WTC11 (cell line): ENCODE data around the gene TNFAIP2. TPM values are rescaled to one million over a fixed set of nuclear protein-coding genes. Genes with fewer than 3 reads are reported as not detected.

Source experiments
- ATAC-seq: fragments of 200-7000 bp; cut with Tn5 transposase; 2 replicates; pipeline ENCODE4 v1.10.0; 2021; ENCODE audit warnings: mild to moderate bottlenecking, moderate library complexity
- CTCF ChIA-PET: fragments of 300-600 bp; sonication (Branson Sonifier 250); formaldehyde crosslinking; loops from one replicate; lab custom pipeline; 2021; ENCODE audit warnings: antibody characterized with exemption; lab: Charles Lee
- POLR2A ChIA-PET: fragments of 350-600 bp; sonication (Branson Sonifier 250); formaldehyde crosslinking; loops from one replicate; lab custom pipeline; 2021; ENCODE audit warnings: antibody characterized with exemption; lab: Charles Lee
- DNase-seq: peaks from one replicate; pipeline ENCODE4 v3.0.0; 2021; ENCODE audit warnings: low spot score
- H3K27ac Mint-ChIP-seq: 2 replicates; pipeline ENCODE4 v1.8.0; 2021; ENCODE audit warnings: mixed read lengths
- H3K27me3 Mint-ChIP-seq: 2 replicates; pipeline ENCODE4 v1.8.0; 2021; ENCODE audit warnings: low read depth, mild to moderate bottlenecking, moderate library complexity, mixed read lengths
- H3K36me3 Mint-ChIP-seq: 2 replicates; pipeline ENCODE4 v1.8.0; 2021; ENCODE audit warnings: mixed read lengths
- H3K4me1 Mint-ChIP-seq: 2 replicates; pipeline ENCODE4 v1.8.0; 2022; ENCODE audit warnings: mixed read lengths
- H3K4me3 Mint-ChIP-seq: 2 replicates; pipeline ENCODE4 v1.8.0; 2021; ENCODE audit warnings: mild to moderate bottlenecking, moderate library complexity, mixed read lengths
- H3K9me3 Mint-ChIP-seq: 2 replicates; pipeline ENCODE4 v1.8.0; 2021; ENCODE audit warnings: mixed read lengths
- ATF1 ChIP-seq: sonication (generic); formaldehyde crosslinking; IDR thresholded peaks from 2 replicates; pipeline ENCODE4 v1.8.1; 2023; ENCODE audit warnings: mild to moderate bottlenecking, moderate library complexity, missing genetic modification reagents
- GRHL2 ChIP-seq: fragments of 250-450 bp; sonication (Bioruptor Pico); IDR thresholded peaks from 2 replicates; pipeline ENCODE4 v1.8.0; 2022; ENCODE audit warnings: mild to moderate bottlenecking, moderate library complexity; ENCODE audit not compliant: insufficient replicate concordance, severe bottlenecking
- GTF2I ChIP-seq: fragments of 250-450 bp; sonication (Bioruptor Pico); conservative IDR thresholded peaks from 2 replicates; pipeline ENCODE4 v1.4.0; 2021; ENCODE audit warnings: mild to moderate bottlenecking
- JAZF1 ChIP-seq: fragments of 250-450 bp; sonication (Bioruptor Pico); IDR thresholded peaks from 2 replicates; pipeline ENCODE4 v1.9.0; 2021; ENCODE audit warnings: moderate library complexity, mild to moderate bottlenecking, inconsistent platforms
- NFE2L1 ChIP-seq: sonication (generic); formaldehyde crosslinking; IDR thresholded peaks from 2 replicates; pipeline ENCODE4 v1.8.1; 2023; ENCODE audit warnings: missing genetic modification reagents
- RELA ChIP-seq: sonication (generic); formaldehyde crosslinking; IDR thresholded peaks from 2 replicates; pipeline ENCODE4 v1.8.1; 2022; ENCODE audit warnings: missing genetic modification reagents, mild to moderate bottlenecking, borderline replicate concordance
- RORB ChIP-seq: fragments of 250-450 bp; sonication (Bioruptor Pico); IDR thresholded peaks from 2 replicates; pipeline ENCODE4 v1.9.0; 2021; ENCODE audit warnings: mild to moderate bottlenecking
- TP53 ChIP-seq: sonication (generic); formaldehyde crosslinking; IDR thresholded peaks from 2 replicates; pipeline ENCODE4 v1.8.1; 2023; ENCODE audit warnings: mild to moderate bottlenecking, missing genetic modification reagents
- ZBTB21 ChIP-seq: sonication (generic); formaldehyde crosslinking; IDR thresholded peaks from 2 replicates; pipeline ENCODE4 v1.8.1; 2023; ENCODE audit warnings: mild to moderate bottlenecking, missing genetic modification reagents, borderline replicate concordance
- ZNF219 ChIP-seq: sonication (generic); formaldehyde crosslinking; IDR thresholded peaks from 2 replicates; pipeline ENCODE4 v1.8.0; 2023; ENCODE audit warnings: missing genetic modification reagents, mild to moderate bottlenecking, borderline replicate concordance
- ZNF263 ChIP-seq: sonication (generic); formaldehyde crosslinking; IDR thresholded peaks from 2 replicates; pipeline ENCODE4 v1.8.1; 2022; ENCODE audit warnings: low read depth, mild to moderate bottlenecking, moderate library complexity, missing genetic modification reagents
- ZNF423 ChIP-seq: fragments of 250-450 bp; sonication (Bioruptor Pico); IDR thresholded peaks from 2 replicates; pipeline ENCODE4 v2.1.2; 2022; ENCODE audit warnings: mild to moderate bottlenecking, moderate library complexity
- total RNA-seq: library from RNA; stranded (reverse); gene quantifications from 3 replicates; pipeline ENCODE4 v1.2.3, GENCODE V29; 2021
- TF ChIP-seq, protein P1 (sequence below): fragments of 250-450 bp; sonication (Bioruptor Pico); IDR thresholded peaks from 2 replicates; pipeline ENCODE4 v1.9.0; 2021; ENCODE audit warnings: moderate library complexity, mild to moderate bottlenecking, inconsistent platforms, borderline replicate concordance
- TF ChIP-seq, protein P2 (sequence below): fragments of 250-450 bp; sonication (Bioruptor Pico); IDR thresholded peaks from 2 replicates; pipeline ENCODE4 v1.8.0; 2021; ENCODE audit warnings: mild to moderate bottlenecking
- TF ChIP-seq, protein P3 (sequence below): sonication (generic); formaldehyde crosslinking; IDR thresholded peaks from 2 replicates; pipeline ENCODE4 v1.8.1; 2023; ENCODE audit warnings: mild to moderate bottlenecking, missing genetic modification reagents
- TF ChIP-seq, protein P4 (sequence below): fragments of 250-450 bp; sonication (Bioruptor Pico); IDR thresholded peaks from 2 replicates; pipeline ENCODE4 v1.9.0; 2021; ENCODE audit warnings: mild to moderate bottlenecking
- TF ChIP-seq, protein P5 (sequence below): sonication (generic); formaldehyde crosslinking; IDR thresholded peaks from 2 replicates; pipeline ENCODE4 v1.8.1; 2022; ENCODE audit warnings: low read depth, mild to moderate bottlenecking, moderate library complexity, missing genetic modification reagents, borderline replicate concordance
- TF ChIP-seq, protein P6 (sequence below): sonication (generic); formaldehyde crosslinking; IDR thresholded peaks from 2 replicates; pipeline ENCODE4 v1.8.0; 2022; ENCODE audit warnings: mild to moderate bottlenecking, missing genetic modification reagents
- TF ChIP-seq, protein P7 (sequence below): sonication (generic); formaldehyde crosslinking; IDR thresholded peaks from 2 replicates; pipeline ENCODE4 v1.8.1; 2023; ENCODE audit warnings: mild to moderate bottlenecking, missing genetic modification reagents, moderate library complexity
- TF ChIP-seq, protein P8 (sequence below): sonication (generic); formaldehyde crosslinking; IDR thresholded peaks from 2 replicates; pipeline ENCODE4 v1.8.0; 2023; ENCODE audit warnings: missing genetic modification reagents

Gene TNFAIP2
- total RNA-seq, 1 experiment from 2014 or later, result 24.1 TPM

DNA sequence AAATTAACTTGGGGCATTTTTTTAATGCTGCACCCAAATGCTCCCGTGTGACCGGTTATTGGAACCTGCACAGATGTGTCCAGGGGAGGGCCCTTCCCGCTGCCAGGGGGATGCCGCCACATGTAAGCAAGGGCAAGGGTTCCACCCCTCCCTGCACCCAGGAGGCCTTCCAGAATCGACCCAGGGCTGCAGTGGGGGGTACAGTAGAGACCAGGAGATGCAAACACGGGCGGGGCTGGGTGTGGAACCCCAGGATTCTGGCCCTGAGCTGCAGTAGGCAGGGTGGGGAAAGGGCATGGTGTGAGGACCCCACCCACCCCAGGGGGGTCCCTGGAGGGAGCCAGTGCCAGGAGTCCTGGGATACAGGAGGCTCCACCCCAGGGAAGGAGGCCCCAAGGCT, 54.1 kb downstream of the TNFAIP2 start (continued):
- TF ChIP-seq ZNF219 (CRISPR knock-in tag) (no peak), GTF2I (CRISPR knock-in tag) (no peak), GRHL2 (CRISPR knock-in tag) (no peak), JAZF1 (CRISPR knock-in tag) (no peak)

DNA sequence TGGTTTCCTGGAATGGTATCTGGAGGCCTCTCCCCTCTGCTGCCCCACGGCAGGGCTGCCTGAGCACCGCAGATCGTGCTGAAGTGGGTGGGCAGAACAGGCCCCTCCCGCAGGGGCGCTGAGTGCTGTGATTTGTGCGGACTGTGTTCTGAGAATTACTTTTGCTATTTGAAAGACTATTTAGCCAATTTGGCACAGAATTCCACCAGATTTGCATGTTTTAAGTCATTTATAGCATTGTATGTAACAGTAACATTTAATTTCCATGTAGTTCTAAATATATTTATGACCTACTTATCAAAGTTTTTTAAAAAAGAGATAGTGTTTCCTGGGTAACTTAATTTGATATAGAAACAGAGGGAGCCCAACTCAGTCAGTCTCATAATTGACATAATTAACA, 55.3 kb downstream of the TNFAIP2 start:
- no peak overlapping the region for H3K4me3 Mint-ChIP-seq
- TF ChIP-seq, protein P1, sequence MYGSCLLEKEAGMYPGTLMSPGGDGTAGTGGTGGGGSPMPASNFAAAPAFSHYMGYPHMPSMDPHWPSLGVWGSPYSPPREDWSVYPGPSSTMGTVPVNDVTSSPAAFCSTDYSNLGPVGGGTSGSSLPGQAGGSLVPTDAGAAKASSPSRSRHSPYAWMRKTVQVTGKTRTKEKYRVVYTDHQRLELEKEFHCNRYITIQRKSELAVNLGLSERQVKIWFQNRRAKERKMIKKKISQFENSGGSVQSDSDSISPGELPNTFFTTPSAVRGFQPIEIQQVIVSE (CRISPR knock-in tag), result no peak
- TF ChIP-seq TP53 (CRISPR knock-in tag) (no peak), GRHL2 (CRISPR knock-in tag) (no peak), RELA (CRISPR knock-in tag) (no peak), ZNF219 (CRISPR knock-in tag) (no peak), ZNF423 (CRISPR knock-in tag) (no peak), ZBTB21 (CRISPR knock-in tag) (no peak), RORB (CRISPR knock-in tag) (no peak), ATF1 (no peak), NFE2L1 (no peak), ZNF263 (CRISPR knock-in tag) (no peak)
- TF ChIP-seq, protein P2, sequence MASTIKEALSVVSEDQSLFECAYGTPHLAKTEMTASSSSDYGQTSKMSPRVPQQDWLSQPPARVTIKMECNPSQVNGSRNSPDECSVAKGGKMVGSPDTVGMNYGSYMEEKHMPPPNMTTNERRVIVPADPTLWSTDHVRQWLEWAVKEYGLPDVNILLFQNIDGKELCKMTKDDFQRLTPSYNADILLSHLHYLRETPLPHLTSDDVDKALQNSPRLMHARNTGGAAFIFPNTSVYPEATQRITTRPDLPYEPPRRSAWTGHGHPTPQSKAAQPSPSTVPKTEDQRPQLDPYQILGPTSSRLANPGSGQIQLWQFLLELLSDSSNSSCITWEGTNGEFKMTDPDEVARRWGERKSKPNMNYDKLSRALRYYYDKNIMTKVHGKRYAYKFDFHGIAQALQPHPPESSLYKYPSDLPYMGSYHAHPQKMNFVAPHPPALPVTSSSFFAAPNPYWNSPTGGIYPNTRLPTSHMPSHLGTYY, result no peak
- TF ChIP-seq, protein P3, sequence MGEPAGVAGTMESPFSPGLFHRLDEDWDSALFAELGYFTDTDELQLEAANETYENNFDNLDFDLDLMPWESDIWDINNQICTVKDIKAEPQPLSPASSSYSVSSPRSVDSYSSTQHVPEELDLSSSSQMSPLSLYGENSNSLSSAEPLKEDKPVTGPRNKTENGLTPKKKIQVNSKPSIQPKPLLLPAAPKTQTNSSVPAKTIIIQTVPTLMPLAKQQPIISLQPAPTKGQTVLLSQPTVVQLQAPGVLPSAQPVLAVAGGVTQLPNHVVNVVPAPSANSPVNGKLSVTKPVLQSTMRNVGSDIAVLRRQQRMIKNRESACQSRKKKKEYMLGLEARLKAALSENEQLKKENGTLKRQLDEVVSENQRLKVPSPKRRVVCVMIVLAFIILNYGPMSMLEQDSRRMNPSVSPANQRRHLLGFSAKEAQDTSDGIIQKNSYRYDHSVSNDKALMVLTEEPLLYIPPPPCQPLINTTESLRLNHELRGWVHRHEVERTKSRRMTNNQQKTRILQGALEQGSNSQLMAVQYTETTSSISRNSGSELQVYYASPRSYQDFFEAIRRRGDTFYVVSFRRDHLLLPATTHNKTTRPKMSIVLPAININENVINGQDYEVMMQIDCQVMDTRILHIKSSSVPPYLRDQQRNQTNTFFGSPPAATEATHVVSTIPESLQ, result no peak
- TF ChIP-seq, protein P4, sequence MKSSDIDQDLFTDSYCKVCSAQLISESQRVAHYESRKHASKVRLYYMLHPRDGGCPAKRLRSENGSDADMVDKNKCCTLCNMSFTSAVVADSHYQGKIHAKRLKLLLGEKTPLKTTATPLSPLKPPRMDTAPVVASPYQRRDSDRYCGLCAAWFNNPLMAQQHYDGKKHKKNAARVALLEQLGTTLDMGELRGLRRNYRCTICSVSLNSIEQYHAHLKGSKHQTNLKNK (CRISPR knock-in tag), result no peak
- TF ChIP-seq, protein P5, sequence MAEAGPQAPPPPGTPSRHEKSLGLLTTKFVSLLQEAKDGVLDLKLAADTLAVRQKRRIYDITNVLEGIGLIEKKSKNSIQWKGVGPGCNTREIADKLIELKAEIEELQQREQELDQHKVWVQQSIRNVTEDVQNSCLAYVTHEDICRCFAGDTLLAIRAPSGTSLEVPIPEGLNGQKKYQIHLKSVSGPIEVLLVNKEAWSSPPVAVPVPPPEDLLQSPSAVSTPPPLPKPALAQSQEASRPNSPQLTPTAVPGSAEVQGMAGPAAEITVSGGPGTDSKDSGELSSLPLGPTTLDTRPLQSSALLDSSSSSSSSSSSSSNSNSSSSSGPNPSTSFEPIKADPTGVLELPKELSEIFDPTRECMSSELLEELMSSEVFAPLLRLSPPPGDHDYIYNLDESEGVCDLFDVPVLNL (CRISPR knock-in tag), result no peak
- TF ChIP-seq, protein P6, sequence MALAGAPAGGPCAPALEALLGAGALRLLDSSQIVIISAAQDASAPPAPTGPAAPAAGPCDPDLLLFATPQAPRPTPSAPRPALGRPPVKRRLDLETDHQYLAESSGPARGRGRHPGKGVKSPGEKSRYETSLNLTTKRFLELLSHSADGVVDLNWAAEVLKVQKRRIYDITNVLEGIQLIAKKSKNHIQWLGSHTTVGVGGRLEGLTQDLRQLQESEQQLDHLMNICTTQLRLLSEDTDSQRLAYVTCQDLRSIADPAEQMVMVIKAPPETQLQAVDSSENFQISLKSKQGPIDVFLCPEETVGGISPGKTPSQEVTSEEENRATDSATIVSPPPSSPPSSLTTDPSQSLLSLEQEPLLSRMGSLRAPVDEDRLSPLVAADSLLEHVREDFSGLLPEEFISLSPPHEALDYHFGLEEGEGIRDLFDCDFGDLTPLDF (CRISPR knock-in tag), result no peak
- TF ChIP-seq, protein P7, sequence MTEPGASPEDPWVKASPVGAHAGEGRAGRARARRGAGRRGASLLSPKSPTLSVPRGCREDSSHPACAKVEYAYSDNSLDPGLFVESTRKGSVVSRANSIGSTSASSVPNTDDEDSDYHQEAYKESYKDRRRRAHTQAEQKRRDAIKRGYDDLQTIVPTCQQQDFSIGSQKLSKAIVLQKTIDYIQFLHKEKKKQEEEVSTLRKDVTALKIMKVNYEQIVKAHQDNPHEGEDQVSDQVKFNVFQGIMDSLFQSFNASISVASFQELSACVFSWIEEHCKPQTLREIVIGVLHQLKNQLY (CRISPR knock-in tag), result no peak
- TF ChIP-seq, protein P8, sequence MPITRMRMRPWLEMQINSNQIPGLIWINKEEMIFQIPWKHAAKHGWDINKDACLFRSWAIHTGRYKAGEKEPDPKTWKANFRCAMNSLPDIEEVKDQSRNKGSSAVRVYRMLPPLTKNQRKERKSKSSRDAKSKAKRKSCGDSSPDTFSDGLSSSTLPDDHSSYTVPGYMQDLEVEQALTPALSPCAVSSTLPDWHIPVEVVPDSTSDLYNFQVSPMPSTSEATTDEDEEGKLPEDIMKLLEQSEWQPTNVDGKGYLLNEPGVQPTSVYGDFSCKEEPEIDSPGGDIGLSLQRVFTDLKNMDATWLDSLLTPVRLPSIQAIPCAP (CRISPR knock-in tag), result no peak

More for the DNA sequence above, 55.3 kb downstream of the TNFAIP2 start:
- Mint-ChIP-seq H3K27ac (no peak overlapping the region), H3K4me1 (no peaks in the 10 kb centered on the region), H3K9me3 (peaks cover 26% of the 10 kb centered on the region), H3K36me3 (peaks cover 20% of the 10 kb centered on the region), H3K27me3 (peaks cover 14% of the 10 kb centered on the region; the same call in 1 of the 2 replicates)
- ATAC-seq, result no peak
- POLR2A ChIA-PET, result no interaction called here
- no peak for DNase-seq
- CTCF ChIA-PET, result interaction anchor here (1.0 to 1.5 kb wide), 3 partner anchors 38 to 73 kb away, joined by 5 to 12 read pairs (median 6); no protein-coding TSS in a partner anchor
